GM23338 (cell line): ENCODE measurements around the gene MYDGF.

Experiments
- CREB1 ChIP-seq: fragments of 250-450 bp; sonication (Bioruptor Pico); IDR thresholded peaks from 2 replicates; pipeline ENCODE4 v1.5.0; 2020; ENCODE audit warnings: low read depth, mild to moderate bottlenecking, moderate library complexity
- CTCF ChIP-seq, 2 experiments: fragments of 200-600 bp in 1 of 2; sonication (generic) in 1 of 2; conservative IDR thresholded peaks; 2 replicates each; pipeline versions ENCODE4 v1.5.1 to v1.6.1; 2016 to 2017; ENCODE audit warnings: antibody characterized with exemption in 2 of 2, low read depth in 2 of 2, mild to moderate bottlenecking in 2 of 2, moderate library complexity in 1 of 2
- ETS1 ChIP-seq: IDR thresholded peaks from 2 replicates; pipeline ENCODE4 v1.6.1; 2016; ENCODE audit warnings: antibody characterized with exemption
- EZH2 ChIP-seq: fragments of 200-600 bp; sonication (generic); IDR thresholded peaks from one replicate; pipeline ENCODE4 v1.8.0; 2017; ENCODE audit warnings: antibody characterized with exemption, mild to moderate bottlenecking, low read depth; ENCODE audit not compliant: unreplicated experiment
- EZH2phosphoT487 ChIP-seq: fragments of 200-600 bp; sonication (generic); IDR thresholded peaks from one replicate; pipeline ENCODE4 v1.8.1; 2018; ENCODE audit warnings: antibody characterized with exemption; ENCODE audit not compliant: unreplicated experiment
- JUNB ChIP-seq: IDR thresholded peaks from one replicate; pipeline ENCODE4 v1.6.1; 2016; ENCODE audit warnings: antibody characterized with exemption; ENCODE audit not compliant: unreplicated experiment
- NANOG ChIP-seq: IDR thresholded peaks from 2 replicates; pipeline ENCODE4 v1.6.1; 2016; ENCODE audit warnings: antibody characterized with exemption, borderline replicate concordance
- POLR2AphosphoS5 ChIP-seq: IDR thresholded peaks from 2 replicates; pipeline ENCODE4 v1.6.1; 2016; ENCODE audit warnings: antibody characterized with exemption, low read depth
- STAT1 ChIP-seq: IDR thresholded peaks from one replicate; pipeline ENCODE4 v1.6.1; 2016; ENCODE audit warnings: antibody characterized with exemption; ENCODE audit not compliant: unreplicated experiment
- ZNF114 ChIP-seq: fragments of 250-450 bp; sonication (Bioruptor Pico); IDR thresholded peaks from 2 replicates; pipeline ENCODE4 v1.5.0; 2020; ENCODE audit warnings: mild to moderate bottlenecking, moderate library complexity
- ZNF331 ChIP-seq: fragments of 250-450 bp; sonication (Bioruptor Pico); IDR thresholded peaks from 2 replicates; pipeline ENCODE4 v1.5.0; 2020; ENCODE audit warnings: low read depth, mild to moderate bottlenecking, moderate library complexity
- TF ChIP-seq, protein P1 (sequence below): IDR thresholded peaks from one replicate; pipeline ENCODE4 v1.6.1; 2018; ENCODE audit warnings: antibody characterized with exemption; ENCODE audit not compliant: unreplicated experiment
- TF ChIP-seq, protein P2 (sequence below): fragments of 250-450 bp; sonication (Bioruptor Pico); IDR thresholded peaks from 2 replicates; pipeline ENCODE4 v1.5.0; 2020; ENCODE audit warnings: mild to moderate bottlenecking, moderate library complexity

DNA sequence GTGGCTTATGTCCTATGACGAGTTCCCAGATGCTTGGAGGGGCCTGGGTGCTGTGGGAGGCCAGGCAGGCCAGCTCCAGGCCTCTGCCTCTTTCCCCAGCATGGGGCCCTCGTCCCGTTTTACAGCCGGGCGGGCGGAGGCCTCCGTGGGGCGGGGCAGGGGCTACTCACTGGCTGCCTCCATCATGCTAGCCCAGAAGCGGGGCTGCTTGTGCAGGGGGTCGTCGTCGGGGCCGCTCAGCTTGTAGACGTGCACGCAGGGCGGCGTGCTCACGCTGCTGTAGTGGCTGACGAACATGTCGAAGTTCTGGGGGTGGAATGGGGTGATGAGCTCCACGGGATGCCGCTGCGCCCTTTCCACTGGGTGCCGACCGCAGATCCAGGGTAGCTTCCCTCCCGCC, 18.4 kb upstream of the MYDGF start:
- TF ChIP-seq CTCF (conservative IDR thresholded peaks at IDR 0.05; ENCODE audit: low read depth in 2 of 2) = no peak
- TF ChIP-seq STAT1 = no peak
- TF ChIP-seq EZH2phosphoT487 = no peak
- TF ChIP-seq, protein P1, sequence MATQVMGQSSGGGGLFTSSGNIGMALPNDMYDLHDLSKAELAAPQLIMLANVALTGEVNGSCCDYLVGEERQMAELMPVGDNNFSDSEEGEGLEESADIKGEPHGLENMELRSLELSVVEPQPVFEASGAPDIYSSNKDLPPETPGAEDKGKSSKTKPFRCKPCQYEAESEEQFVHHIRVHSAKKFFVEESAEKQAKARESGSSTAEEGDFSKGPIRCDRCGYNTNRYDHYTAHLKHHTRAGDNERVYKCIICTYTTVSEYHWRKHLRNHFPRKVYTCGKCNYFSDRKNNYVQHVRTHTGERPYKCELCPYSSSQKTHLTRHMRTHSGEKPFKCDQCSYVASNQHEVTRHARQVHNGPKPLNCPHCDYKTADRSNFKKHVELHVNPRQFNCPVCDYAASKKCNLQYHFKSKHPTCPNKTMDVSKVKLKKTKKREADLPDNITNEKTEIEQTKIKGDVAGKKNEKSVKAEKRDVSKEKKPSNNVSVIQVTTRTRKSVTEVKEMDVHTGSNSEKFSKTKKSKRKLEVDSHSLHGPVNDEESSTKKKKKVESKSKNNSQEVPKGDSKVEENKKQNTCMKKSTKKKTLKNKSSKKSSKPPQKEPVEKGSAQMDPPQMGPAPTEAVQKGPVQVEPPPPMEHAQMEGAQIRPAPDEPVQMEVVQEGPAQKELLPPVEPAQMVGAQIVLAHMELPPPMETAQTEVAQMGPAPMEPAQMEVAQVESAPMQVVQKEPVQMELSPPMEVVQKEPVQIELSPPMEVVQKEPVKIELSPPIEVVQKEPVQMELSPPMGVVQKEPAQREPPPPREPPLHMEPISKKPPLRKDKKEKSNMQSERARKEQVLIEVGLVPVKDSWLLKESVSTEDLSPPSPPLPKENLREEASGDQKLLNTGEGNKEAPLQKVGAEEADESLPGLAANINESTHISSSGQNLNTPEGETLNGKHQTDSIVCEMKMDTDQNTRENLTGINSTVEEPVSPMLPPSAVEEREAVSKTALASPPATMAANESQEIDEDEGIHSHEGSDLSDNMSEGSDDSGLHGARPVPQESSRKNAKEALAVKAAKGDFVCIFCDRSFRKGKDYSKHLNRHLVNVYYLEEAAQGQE = no peak
- TF ChIP-seq EZH2 = no peak
- TF ChIP-seq POLR2AphosphoS5 = no peak
- TF ChIP-seq CREB1 = no peak
- TF ChIP-seq ETS1 = no peak
- TF ChIP-seq JUNB = no peak
- no peak for TF ChIP-seq ZNF114
- TF ChIP-seq NANOG = no peak
- TF ChIP-seq, protein P2, sequence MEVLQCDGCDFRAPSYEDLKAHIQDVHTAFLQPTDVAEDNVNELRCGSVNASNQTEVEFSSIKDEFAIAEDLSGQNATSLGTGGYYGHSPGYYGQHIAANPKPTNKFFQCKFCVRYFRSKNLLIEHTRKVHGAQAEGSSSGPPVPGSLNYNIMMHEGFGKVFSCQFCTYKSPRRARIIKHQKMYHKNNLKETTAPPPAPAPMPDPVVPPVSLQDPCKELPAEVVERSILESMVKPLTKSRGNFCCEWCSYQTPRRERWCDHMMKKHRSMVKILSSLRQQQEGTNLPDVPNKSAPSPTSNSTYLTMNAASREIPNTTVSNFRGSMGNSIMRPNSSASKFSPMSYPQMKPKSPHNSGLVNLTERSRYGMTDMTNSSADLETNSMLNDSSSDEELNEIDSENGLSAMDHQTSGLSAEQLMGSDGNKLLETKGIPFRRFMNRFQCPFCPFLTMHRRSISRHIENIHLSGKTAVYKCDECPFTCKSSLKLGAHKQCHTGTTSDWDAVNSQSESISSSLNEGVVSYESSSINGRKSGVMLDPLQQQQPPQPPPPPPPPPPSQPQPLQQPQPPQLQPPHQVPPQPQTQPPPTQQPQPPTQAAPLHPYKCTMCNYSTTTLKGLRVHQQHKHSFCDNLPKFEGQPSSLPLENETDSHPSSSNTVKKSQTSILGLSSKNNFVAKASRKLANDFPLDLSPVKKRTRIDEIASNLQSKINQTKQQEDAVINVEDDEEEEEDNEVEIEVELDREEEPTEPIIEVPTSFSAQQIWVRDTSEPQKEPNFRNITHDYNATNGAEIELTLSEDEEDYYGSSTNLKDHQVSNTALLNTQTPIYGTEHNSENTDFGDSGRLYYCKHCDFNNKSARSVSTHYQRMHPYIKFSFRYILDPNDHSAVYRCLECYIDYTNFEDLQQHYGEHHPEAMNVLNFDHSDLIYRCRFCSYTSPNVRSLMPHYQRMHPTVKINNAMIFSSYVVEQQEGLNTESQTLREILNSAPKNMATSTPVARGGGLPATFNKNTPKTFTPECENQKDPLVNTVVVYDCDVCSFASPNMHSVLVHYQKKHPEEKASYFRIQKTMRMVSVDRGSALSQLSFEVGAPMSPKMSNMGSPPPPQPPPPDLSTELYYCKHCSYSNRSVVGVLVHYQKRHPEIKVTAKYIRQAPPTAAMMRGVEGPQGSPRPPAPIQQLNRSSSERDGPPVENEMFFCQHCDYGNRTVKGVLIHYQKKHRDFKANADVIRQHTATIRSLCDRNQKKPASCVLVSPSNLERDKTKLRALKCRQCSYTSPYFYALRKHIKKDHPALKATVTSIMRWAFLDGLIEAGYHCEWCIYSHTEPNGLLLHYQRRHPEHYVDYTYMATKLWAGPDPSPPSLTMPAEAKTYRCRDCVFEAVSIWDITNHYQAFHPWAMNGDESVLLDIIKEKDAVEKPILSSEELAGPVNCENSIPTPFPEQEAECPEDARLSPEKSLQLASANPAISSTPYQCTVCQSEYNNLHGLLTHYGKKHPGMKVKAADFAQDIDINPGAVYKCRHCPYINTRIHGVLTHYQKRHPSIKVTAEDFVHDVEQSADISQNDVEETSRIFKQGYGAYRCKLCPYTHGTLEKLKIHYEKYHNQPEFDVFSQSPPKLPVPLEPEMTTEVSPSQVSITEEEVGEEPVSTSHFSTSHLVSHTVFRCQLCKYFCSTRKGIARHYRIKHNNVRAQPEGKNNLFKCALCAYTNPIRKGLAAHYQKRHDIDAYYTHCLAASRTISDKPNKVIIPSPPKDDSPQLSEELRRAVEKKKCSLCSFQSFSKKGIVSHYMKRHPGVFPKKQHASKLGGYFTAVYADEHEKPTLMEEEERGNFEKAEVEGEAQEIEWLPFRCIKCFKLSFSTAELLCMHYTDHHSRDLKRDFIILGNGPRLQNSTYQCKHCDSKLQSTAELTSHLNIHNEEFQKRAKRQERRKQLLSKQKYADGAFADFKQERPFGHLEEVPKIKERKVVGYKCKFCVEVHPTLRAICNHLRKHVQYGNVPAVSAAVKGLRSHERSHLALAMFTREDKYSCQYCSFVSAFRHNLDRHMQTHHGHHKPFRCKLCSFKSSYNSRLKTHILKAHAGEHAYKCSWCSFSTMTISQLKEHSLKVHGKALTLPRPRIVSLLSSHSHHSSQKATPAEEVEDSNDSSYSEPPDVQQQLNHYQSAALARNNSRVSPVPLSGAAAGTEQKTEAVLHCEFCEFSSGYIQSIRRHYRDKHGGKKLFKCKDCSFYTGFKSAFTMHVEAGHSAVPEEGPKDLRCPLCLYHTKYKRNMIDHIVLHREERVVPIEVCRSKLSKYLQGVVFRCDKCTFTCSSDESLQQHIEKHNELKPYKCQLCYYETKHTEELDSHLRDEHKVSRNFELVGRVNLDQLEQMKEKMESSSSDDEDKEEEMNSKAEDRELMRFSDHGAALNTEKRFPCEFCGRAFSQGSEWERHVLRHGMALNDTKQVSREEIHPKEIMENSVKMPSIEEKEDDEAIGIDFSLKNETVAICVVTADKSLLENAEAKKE = no peak
- no peak for TF ChIP-seq ZNF331 (CRISPR knock-in tag)
